IMR-90 (cell line): Measurements from ENCODE around the gene PSMG4.

Experiments used
- BHLHE40 ChIP-seq: fragments of 150-350 bp; IDR thresholded peaks from 2 replicates; pipeline ENCODE4 v1.6.1; 2016; ENCODE audit warnings: mild to moderate bottlenecking, low read depth, low read length
- CTCF ChIP-seq: conservative IDR thresholded peaks from 2 replicates; pipeline ENCODE4 v1.5.1; 2012; ENCODE audit warnings: mild to moderate bottlenecking, low read depth, low read length, improper control_type of control experiment
- ELK1 ChIP-seq: fragments of 150-350 bp; IDR thresholded peaks from 2 replicates; pipeline ENCODE4 v1.6.1; 2016; ENCODE audit warnings: low read depth, mild to moderate bottlenecking, low read length, moderate library complexity, borderline replicate concordance
- MAFK ChIP-seq: IDR thresholded peaks from 2 replicates; pipeline ENCODE4 v1.6.1; 2012; ENCODE audit warnings: low read depth, low read length, improper control_type of control experiment
- MXI1 ChIP-seq: IDR thresholded peaks from 2 replicates; pipeline ENCODE4 v1.6.1; 2012; ENCODE audit warnings: low read depth, mild to moderate bottlenecking, low read length, moderate library complexity, borderline replicate concordance
- NFE2L2 ChIP-seq: fragments of 150-350 bp; IDR thresholded peaks from 2 replicates; pipeline ENCODE4 v1.6.1; 2016; ENCODE audit warnings: low read depth, mild to moderate bottlenecking, low read length
- POLR2A ChIP-seq: IDR thresholded peaks from 2 replicates; pipeline ENCODE4 v1.6.1; 2012; ENCODE audit warnings: mild to moderate bottlenecking, low read depth, low read length
- RAD21 ChIP-seq: IDR thresholded peaks from 2 replicates; pipeline ENCODE4 v1.6.1; 2012; ENCODE audit warnings: low read length, improper control_type of control experiment
- SMC3 ChIP-seq: fragments of 150-350 bp; IDR thresholded peaks from 2 replicates; pipeline ENCODE4 v1.6.1; 2016; ENCODE audit warnings: low read depth, mild to moderate bottlenecking, antibody characterized with exemption, low read length, moderate library complexity
- USF2 ChIP-seq: fragments of 150-350 bp; IDR thresholded peaks from 2 replicates; pipeline ENCODE4 v1.6.1; 2017; ENCODE audit warnings: mild to moderate bottlenecking, antibody characterized with exemption, low read length, low read depth

- TF ChIP-seq POLR2A (no peak), NFE2L2 (no peak), CTCF (no peak), ELK1 (no peak), USF2 (no peak), BHLHE40 (no peak), SMC3 (no peak), RAD21 (no peak), MXI1 (no peak), MAFK (no peak)
These were observed 31.6 kb downstream of the PSMG4 start for GRCh38 chr6:3290149-3290930.
